Neural crest cell (in vitro differentiated cells): ENCODE results near the gene AGK. TPM values are rescaled to one million over a fixed set of nuclear protein-coding genes. Genes with fewer than 3 reads are reported as not detected.

ENCODE experiments used
- DNase-seq: peaks from one replicate; pipeline ENCODE4 v3.0.0; 2021; ENCODE audit warnings: low read depth, mixed read lengths, low spot score
- H3K27ac Mint-ChIP-seq: one replicate; pipeline ENCODE4 v1.8.0; 2021; ENCODE audit warnings: mild to moderate bottlenecking, mixed read lengths; ENCODE audit not compliant: unreplicated experiment
- H3K27me3 Mint-ChIP-seq: 2 replicates; pipeline ENCODE4 v1.8.0; 2021; ENCODE audit warnings: low read depth, mild to moderate bottlenecking, mixed read lengths
- H3K36me3 Mint-ChIP-seq: 2 replicates; pipeline ENCODE4 v1.8.0; 2021; ENCODE audit warnings: low read depth, mild to moderate bottlenecking, mixed read lengths
- H3K4me1 Mint-ChIP-seq: 2 replicates; pipeline ENCODE4 v1.8.0; 2021; ENCODE audit warnings: mixed read lengths
- H3K4me3 Mint-ChIP-seq: one replicate; pipeline ENCODE4 v1.8.0; 2021; ENCODE audit warnings: mild to moderate bottlenecking, mixed read lengths
- H3K9me3 Mint-ChIP-seq: 2 replicates; pipeline ENCODE4 v1.8.0; 2021; ENCODE audit warnings: mixed read lengths
- total RNA-seq: library from RNA; stranded (reverse); gene quantifications from 2 replicates; pipeline ENCODE4 v1.2.1, GENCODE V29; 2021
- TF ChIP-seq, protein P1 (sequence below): fragments of 200-600 bp; sonication (generic); conservative IDR thresholded peaks from 2 replicates; pipeline ENCODE4 v1.5.0; 2021; ENCODE audit warnings: antibody characterized with exemption, mild to moderate bottlenecking

Gene AGK
- total RNA-seq, 1 donor from 2014 or later: 35.7 TPM

DNA sequence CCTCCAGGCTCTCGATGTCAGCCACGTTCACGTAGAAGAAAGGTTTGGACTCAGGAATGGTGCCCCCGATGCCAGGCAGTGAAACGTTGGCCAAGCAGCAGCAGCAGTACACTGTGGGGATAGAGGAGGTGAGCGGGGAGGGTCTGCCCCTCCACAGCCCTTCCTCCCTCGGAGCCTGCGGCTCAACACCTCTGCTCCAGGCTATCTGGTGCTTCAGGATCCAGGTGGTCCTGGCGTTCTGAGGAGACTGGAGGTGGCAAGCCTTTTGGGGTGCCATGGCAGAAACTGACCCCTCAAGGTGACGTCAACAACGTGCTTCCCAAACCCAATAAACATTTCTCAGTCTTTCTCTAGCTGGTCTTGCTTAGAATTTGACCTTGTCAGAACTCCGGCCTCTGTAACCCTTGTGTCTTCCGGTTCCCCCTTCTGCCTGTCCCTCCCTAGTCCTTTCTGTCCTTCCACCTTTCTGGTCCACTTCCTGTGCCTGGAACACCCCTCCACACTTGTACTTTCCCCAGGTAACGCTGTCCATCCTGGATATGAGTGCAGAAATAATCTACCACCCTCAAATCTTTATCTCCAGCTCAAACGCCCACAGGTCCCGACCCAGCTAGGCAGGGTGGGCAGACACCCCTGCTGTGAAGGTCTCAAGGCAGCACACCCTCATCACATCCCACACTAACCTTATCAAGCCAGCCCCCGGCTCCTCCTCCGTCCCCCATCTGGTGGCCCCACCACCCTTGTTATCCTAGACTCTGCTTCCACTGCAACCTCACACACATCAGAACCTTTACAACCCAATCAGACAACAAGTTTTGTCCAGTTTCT, 114.2 kb downstream of the AGK start:
- TF ChIP-seq, protein P1, sequence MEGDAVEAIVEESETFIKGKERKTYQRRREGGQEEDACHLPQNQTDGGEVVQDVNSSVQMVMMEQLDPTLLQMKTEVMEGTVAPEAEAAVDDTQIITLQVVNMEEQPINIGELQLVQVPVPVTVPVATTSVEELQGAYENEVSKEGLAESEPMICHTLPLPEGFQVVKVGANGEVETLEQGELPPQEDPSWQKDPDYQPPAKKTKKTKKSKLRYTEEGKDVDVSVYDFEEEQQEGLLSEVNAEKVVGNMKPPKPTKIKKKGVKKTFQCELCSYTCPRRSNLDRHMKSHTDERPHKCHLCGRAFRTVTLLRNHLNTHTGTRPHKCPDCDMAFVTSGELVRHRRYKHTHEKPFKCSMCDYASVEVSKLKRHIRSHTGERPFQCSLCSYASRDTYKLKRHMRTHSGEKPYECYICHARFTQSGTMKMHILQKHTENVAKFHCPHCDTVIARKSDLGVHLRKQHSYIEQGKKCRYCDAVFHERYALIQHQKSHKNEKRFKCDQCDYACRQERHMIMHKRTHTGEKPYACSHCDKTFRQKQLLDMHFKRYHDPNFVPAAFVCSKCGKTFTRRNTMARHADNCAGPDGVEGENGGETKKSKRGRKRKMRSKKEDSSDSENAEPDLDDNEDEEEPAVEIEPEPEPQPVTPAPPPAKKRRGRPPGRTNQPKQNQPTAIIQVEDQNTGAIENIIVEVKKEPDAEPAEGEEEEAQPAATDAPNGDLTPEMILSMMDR: no peak
- Mint-ChIP-seq H3K27ac (peak overlapping the region; percentile 48), H3K4me3 (peak overlapping the region; percentile 45), H3K9me3 (no peaks in the 10 kb centered on the region), H3K4me1 (no peaks in the 10 kb centered on the region), H3K27me3 (no peaks in the 10 kb centered on the region), H3K36me3 (peaks cover 20% of the 10 kb centered on the region)
- no peak for DNase-seq

DNA sequence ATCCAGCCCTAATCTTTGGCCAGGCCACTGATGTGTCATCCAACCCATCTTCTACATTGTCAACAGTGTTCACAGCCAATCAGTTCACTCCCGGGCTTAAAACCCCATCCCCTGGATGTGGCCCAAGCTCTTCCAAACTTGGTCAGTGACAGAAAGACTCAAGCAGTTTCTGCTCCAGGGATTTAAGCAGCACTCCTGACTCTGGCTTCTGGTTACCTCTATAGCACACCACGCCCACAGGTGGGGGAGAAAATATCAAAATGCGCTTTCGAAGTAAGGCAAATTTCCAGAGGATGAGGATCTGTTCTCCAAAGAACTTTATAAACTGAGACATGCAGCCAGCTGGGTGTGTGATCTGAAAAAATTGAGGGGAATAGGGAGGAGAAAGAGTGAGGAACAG, 114.9 kb downstream of the AGK start:
- H3K27ac Mint-ChIP-seq: peak overlapping the region; percentile 48
- no peaks in the 10 kb centered on the region for H3K4me1 Mint-ChIP-seq
- DNase-seq: no peak
- H3K9me3 Mint-ChIP-seq: no peaks in the 10 kb centered on the region
- TF ChIP-seq, protein P1: no peak
- peak overlapping the region; percentile 45 for H3K4me3 Mint-ChIP-seq
- no peaks in the 10 kb centered on the region for H3K27me3 Mint-ChIP-seq
- peaks cover 20% of the 10 kb centered on the region for H3K36me3 Mint-ChIP-seq

DNA sequence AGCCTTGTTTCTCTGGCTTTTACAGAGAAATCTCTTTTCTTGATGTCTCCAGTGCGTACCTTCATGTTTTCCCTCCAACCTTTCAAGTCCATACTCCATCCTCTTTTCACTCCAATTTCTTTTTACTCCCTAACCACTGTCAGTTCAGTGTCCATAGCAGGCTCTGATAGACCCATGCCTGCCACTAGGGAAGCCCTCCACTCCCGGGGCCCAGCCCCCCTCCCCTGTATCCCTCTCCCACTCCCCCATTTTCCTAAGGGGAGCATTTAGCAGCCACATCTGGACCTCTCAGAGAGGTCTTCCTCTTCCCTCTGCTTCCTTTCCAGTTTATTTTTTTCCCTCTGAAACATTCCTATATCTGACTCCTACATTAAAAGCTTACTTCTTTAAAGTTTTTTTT, 117.6 kb downstream of the AGK start:
- TF ChIP-seq, protein P1: no peak
- no peak for DNase-seq
- no peaks in the 10 kb centered on the region for H3K9me3 Mint-ChIP-seq
- no peak overlapping the region for H3K27ac Mint-ChIP-seq
- no peak overlapping the region for H3K4me3 Mint-ChIP-seq
- peaks cover 7% of the 10 kb centered on the region for H3K4me1 Mint-ChIP-seq
- no peaks in the 10 kb centered on the region for H3K27me3 Mint-ChIP-seq
- peaks cover 24% of the 10 kb centered on the region for H3K36me3 Mint-ChIP-seq

DNA sequence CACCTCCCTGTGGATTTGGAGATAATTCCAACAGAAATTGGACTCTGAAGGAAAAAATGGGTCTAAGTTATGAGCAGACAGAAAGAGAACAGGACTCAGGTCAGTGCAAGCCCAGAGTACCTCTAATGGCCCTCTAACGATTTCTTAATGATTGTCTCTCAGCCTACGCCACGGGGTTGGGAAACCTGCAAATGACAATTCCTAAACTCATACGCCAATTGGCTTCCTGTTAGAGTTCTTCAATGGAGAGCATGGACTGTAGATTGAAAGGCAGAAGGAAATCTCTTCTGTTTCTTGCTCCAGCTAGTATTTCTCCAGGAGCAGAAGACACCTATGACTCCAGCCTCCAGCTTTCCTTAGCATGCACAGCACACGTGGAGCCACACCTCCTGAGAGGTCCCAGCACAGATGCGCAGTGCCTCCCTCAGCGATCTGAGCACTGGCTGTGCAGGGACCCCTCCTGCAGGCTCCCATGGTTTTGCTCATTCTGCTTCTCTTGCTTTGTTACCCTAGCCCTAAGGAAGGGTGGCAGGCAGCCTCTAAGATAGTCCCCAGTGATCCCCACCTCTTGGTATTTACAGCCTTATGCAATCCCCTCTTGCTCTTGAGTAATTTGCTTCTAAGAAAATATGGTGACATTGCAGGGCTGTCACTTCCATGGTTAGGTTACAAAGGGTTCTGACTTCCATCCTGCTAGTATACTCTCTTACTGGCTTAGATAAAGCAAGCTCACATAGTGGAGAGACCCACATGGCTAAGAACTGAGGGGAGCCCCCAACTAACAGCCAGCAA, 120.7 kb downstream of the AGK start:
- DNase-seq: no peak
- H3K27ac Mint-ChIP-seq: no peak overlapping the region
- H3K36me3 Mint-ChIP-seq: peaks cover 18% of the 10 kb centered on the region
- peaks cover 25% of the 10 kb centered on the region for H3K4me1 Mint-ChIP-seq
- H3K27me3 Mint-ChIP-seq: no peaks in the 10 kb centered on the region
- no peak overlapping the region for H3K4me3 Mint-ChIP-seq
- H3K9me3 Mint-ChIP-seq: no peaks in the 10 kb centered on the region
- TF ChIP-seq, protein P1: no peak

DNA sequence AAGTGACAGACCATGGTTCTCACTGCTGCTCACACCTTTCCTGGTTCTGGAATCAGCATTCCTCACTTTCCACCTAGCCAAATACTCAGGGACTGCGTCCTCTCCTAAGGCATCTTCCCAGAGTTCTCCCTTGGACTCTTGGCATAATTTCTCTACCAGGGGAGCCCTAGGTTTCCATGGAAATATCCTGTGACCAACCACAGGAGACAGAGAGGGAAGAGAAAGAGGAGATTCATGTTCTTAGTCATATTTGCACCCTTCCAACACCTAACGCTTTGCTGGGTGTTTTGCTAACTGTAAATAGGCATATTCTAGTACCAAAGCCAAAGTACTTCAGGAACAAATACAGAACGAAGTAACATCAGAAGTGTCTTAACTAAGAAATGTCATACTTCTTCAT, 122.1 kb downstream of the AGK start:
- no peaks in the 10 kb centered on the region for H3K9me3 Mint-ChIP-seq
- peaks cover 25% of the 10 kb centered on the region for H3K4me1 Mint-ChIP-seq
- no peak overlapping the region for H3K27ac Mint-ChIP-seq
- no peak overlapping the region for H3K4me3 Mint-ChIP-seq
- DNase-seq: no peak
- TF ChIP-seq, protein P1: no peak
- peaks cover 15% of the 10 kb centered on the region for H3K36me3 Mint-ChIP-seq
- no peaks in the 10 kb centered on the region for H3K27me3 Mint-ChIP-seq
